Measurements from ENCODE around the gene SARS1.
A peak's percentile ranks its signal among the peaks of the same experiment; 100 is the strongest.

SARS1 gene

DNA sequence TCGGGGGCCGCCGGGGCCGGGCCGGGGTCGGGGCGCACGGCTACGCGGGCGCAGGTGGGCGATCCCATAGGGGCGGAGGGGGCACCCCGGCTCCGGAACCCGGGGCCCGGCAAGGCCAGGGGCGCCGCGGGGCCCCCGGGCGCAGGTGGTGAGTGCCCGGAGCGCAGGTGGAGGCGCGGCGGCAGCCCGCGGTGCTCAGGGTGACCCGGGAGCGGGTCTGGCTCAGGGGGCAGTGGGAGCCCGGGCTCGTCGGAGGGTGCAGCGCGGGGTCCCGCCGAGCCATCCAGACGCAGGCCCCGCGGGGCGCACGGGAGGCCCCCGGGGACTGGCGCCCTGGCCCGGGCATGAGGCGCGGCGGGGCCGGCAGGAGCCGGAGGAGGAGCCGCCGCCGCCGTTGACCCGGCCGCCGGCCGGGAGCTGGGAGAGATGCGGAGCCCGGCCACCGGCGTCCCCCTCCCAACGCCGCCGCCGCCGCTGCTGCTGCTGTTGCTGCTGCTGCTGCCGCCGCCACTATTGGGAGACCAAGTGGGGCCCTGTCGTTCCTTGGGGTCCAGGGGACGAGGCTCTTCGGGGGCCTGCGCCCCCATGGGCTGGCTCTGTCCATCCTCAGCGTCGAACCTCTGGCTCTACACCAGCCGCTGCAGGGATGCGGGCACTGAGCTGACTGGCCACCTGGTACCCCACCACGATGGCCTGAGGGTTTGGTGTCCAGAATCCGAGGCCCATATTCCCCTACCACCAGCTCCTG lies 36.1 kb downstream of the SARS1 start:
- DNase-seq, result no peak

DNA sequence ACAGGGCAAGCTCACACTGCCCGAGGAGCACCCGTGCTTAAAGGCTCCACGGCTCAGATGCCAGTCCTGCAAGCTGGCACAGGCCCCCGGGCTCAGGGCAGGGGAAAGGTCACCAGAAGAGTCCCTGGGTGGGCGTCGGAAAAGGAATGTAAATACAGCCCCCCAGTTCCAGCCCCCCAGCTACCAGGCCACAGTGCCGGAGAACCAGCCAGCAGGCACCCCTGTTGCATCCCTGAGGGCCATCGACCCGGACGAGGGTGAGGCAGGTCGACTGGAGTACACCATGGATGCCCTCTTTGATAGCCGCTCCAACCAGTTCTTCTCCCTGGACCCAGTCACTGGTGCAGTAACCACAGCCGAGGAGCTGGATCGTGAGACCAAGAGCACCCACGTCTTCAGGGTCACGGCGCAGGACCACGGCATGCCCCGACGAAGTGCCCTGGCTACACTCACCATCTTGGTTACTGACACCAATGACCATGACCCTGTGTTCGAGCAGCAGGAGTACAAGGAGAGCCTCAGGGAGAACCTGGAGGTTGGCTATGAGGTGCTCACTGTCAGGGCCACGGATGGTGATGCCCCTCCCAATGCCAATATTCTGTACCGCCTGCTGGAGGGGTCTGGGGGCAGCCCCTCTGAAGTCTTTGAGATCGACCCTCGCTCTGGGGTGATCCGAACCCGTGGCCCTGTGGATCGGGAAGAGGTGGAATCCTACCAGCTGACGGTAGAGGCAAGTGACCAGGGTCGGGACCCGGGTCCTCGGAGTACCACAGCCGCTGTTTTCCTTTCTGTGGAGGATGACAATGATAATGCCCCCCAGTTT lies 36.9 kb downstream of the SARS1 start:
- no peak for DNase-seq

DNA sequence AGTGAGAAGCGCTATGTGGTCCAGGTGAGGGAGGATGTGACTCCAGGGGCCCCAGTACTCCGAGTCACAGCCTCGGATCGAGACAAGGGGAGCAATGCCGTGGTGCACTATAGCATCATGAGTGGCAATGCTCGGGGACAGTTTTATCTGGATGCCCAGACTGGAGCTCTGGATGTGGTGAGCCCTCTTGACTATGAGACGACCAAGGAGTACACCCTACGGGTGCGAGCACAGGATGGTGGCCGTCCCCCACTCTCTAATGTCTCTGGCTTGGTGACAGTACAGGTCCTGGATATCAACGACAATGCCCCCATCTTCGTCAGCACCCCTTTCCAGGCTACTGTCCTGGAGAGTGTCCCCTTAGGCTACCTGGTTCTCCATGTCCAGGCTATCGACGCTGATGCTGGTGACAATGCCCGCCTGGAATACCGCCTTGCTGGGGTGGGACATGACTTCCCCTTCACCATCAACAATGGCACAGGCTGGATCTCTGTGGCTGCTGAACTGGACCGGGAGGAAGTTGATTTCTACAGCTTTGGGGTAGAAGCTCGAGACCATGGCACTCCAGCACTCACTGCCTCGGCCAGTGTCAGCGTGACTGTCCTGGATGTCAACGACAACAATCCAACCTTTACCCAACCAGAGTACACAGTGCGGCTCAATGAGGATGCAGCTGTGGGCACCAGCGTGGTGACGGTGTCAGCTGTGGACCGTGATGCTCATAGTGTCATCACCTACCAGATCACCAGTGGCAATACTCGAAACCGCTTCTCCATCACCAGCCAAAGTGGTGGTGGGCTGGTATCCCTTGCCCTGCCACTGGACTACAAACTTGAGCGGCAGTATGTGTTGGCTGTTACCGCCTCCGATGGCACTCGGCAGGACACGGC lies 37.8 kb downstream of the SARS1 start:
- no peak for DNase-seq

DNA sequence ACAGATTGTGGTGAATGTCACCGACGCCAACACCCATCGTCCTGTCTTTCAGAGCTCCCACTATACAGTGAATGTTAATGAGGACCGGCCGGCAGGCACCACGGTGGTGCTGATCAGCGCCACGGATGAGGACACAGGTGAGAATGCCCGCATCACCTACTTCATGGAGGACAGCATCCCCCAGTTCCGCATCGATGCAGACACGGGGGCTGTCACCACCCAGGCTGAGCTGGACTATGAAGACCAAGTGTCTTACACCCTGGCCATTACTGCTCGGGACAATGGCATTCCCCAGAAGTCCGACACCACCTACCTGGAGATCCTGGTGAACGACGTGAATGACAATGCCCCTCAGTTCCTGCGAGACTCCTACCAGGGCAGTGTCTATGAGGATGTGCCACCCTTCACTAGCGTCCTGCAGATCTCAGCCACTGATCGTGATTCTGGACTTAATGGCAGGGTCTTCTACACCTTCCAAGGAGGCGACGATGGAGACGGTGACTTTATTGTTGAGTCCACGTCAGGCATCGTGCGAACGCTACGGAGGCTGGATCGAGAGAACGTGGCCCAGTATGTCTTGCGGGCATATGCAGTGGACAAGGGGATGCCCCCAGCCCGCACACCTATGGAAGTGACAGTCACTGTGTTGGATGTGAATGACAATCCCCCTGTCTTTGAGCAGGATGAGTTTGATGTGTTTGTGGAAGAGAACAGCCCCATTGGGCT lies 38.6 kb downstream of the SARS1 start:
- DNase-seq, result no peak

DNA sequence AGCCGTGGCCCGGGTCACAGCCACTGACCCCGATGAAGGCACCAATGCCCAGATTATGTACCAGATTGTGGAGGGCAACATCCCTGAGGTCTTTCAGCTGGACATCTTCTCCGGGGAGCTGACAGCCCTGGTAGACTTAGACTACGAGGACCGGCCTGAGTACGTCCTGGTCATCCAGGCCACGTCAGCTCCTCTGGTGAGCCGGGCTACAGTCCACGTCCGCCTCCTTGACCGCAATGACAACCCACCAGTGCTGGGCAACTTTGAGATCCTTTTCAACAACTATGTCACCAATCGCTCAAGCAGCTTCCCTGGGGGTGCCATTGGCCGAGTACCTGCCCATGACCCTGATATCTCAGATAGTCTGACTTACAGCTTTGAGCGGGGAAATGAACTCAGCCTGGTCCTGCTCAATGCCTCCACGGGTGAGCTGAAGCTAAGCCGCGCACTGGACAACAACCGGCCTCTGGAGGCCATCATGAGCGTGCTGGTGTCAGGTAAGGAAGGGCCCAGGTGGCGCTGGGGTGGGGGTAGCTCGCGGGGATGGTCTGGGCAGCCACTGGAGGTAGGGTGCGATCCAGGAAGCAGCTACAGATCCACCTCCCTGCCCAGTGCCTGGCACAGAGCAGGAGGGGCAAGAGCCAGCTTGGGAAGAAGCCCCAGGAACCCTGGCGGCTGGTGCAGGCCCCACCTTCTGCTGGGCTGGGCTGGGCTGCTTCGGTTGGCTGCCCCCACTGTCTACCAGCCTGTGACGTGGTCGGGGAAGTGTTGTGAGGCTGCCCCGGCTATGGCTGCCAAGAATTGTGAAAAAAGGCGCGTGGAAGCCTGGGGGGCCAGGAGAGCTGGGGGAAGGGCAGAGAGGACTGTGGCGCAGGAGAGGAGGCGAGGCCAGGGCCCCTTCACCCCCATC lies 39.4 kb downstream of the SARS1 start:
- peak in 53 of 58 donors; percentile 57 to 93 (median 85) for DNase-seq

DNA sequence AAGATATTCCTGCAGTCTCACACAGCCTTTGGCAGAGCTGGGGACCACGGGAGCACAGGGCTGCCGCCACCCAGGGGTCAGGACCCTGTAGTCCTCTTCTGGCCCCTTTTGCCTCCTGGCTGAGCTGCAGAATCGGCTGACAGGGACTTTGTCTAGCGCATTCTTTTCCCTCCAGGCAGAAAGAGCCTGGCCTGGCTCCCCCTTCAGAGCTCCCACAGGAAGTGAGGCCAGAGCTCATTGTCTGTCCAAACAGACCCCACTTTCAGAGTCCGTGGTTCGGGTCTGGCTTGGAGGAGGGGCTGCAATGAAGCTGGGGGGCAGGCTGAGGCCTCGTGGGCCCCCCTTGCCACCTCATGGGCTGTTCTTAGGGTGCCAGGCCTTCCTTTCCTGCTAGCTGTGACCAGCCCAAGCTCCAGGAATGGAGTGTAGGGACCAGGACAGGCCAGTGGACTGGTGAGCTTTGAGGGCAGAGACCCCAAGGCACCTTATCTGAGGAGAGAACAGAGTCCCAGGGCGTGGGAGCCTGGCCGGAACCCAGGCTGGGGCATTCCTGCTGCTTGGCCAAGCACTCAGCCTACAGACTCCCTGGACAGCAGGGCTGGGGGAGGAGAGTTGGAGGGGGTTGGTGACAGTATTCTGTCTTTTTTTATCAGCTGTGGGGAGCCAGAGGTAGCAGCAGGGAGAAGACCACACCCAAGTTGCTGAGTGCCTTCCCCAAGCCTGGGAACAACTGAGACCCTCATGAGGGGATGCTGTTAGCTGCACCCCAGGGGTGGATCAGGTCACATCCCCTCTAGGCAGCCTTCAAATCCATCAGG lies 40.3 kb downstream of the SARS1 start:
- DNase-seq, result peak in 23 of 58 donors; percentile 38 to 87 (median 65)

DNA sequence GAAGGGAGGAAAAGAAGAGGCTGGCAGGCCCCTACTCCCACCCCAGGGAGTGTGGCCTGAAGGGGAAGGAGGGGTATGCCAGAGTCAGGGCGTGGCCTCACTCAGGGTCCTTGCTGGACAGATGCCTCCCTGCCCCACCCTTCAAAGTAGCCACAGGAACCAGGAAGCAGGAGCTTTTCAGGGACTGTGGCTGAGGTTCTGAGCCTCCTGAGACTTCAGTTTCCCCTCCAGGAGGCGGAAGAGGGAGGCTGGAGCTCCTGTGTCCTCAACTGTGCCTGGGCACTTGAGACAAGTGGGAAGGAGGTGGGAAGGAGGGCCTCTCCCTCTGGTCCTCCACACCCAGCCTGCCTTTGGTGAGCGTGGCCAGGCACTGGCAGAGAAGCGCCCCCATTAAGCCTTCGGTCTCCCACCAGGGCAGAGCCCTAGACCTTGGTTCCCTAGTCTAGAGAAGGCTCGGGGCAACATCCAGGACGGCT lies 40.9 kb downstream of the SARS1 start:
- DNase-seq, result no peak

DNA sequence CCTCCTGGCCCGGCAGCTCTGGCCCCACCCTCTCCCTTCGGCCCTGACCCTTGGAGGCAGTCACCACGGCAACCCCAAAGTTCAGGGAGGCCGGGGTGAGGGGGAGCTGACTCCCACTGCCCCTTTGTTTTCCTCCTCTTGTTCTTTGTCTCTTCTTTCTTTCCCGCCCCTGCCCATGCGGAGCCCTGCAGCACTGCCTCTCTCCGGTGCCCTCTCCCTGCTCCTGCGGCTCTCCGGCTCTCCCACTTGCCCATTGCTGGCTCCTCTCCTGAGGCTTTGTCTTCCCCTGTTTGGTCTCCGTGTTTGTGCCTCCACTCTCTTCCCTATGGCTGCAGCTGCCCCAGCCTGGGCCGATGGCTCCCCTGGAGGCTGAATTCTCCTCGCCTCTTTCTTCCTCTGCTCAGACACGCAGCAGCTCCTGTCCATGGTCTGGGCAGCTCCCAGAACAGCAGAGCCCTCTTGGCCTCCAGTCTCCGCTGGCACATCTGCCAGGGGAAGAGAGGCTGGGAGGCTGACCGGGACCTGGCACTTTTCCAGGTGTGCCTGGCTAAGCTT lies 41.5 kb downstream of the SARS1 start:
- peak in 4 of 58 donors; percentile 19 to 50 (median 22) for DNase-seq

DNA sequence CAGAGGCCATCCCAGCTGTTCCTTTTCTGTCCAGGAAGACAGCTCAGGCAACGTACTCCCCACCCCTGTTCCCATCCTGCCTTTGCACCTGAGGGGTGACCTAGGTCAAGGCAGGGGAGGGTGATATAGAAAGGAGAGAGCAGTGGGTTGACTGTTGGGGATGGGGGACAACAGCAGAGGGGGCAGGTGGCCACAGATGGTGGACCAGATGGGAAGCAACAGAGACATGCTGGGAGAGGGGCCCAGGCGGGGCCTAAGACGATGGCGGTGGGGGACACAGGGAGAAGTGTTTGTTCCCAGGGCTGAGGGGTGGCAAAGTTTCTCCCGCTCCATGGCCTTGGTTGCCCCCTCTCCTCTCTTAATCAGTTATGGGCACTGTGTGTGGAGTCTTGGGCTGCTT lies 42.0 kb downstream of the SARS1 start:
- no peak for DNase-seq

DNA sequence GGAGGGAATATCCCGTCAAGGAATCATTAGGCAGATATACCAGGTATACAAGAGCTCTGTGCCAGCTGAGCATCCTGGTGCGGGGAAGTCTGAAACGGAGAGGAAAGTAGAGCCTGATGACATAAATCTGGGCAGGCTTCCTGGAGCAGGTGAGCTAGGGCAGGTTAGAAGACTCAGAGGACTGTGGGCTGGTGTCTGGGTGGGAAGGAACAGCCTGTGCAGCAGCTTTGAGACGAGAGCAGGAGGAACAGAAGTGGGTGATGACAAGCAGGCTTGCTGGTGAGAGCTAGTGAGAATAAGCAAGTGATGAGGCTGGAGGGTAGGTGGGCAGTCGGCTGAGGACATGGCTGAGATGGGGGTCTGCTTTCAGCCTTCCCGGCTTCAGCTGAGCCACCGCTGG lies 42.4 kb downstream of the SARS1 start:
- peak in 16 of 58 donors; percentile 18 to 54 (median 42) for DNase-seq

DNA sequence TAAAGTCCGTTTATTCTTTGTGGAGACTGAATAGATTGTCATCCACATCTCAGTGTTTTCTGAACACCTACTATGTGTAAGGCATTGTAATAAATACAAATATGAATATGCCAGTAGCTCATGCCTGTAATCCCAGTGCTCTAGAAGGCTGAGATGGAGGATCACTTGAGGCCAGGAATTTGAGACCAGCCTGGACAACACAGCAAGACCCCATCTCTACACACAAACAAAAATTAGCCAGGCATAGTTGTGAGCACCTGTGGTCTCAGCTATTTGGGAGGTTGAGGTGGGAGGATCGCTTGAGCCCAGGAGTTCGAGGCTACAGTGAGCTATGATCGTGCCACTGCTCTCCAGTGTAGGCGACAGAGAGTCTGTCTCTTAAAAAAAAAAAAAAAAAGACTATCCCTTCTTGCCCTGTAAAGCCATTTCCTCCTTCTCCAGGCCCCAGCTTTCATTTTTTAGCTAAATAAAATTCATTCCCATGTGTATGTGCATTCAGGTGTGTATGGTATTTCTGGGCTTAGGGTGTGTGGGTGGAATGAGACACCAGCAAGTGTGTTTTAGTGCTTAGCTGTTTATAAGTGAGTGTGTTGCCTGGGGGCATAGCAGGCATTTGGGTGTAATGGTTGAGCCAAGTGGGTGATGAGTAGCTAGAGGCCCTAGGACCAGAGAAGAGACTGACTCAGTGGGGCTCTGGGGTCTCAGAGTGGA lies 43.4 kb downstream of the SARS1 start:
- no peak for DNase-seq

DNA sequence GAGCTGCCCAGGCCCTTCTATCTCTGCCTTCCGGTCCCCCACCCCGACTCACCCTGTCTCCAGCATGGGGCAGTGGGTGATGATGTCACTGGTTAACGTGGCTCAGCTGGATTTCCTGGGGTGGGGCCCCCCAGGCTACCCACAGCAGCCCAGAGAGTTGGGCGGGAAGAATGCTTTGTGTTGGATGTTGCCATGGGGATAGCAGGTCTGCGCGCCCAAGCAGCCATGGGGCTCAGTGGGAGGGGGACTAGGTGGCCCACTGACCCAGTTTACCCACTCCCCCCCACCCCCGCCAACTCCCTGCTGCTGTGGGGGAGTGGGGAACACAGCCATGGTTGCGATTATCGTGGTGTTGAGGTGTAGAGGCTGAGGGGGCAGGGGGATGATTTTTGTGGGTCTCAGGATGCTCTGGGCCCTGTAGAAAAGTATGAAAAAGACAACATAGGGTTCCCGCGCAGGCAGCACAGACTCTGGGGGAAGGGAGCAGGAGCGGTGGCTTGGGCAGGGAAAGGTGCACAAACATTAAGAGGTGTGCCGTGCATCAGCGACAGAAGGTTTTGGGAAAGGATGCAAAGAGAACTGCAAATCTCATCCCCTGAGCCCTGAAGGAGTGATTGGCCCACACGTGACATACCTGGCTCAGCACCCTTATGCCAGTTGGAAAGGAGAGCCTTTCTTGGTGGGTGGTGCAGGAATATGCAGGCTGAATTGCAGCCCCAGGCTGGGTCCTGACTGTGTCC lies 44.1 kb downstream of the SARS1 start:
- DNase-seq, result no peak

DNA sequence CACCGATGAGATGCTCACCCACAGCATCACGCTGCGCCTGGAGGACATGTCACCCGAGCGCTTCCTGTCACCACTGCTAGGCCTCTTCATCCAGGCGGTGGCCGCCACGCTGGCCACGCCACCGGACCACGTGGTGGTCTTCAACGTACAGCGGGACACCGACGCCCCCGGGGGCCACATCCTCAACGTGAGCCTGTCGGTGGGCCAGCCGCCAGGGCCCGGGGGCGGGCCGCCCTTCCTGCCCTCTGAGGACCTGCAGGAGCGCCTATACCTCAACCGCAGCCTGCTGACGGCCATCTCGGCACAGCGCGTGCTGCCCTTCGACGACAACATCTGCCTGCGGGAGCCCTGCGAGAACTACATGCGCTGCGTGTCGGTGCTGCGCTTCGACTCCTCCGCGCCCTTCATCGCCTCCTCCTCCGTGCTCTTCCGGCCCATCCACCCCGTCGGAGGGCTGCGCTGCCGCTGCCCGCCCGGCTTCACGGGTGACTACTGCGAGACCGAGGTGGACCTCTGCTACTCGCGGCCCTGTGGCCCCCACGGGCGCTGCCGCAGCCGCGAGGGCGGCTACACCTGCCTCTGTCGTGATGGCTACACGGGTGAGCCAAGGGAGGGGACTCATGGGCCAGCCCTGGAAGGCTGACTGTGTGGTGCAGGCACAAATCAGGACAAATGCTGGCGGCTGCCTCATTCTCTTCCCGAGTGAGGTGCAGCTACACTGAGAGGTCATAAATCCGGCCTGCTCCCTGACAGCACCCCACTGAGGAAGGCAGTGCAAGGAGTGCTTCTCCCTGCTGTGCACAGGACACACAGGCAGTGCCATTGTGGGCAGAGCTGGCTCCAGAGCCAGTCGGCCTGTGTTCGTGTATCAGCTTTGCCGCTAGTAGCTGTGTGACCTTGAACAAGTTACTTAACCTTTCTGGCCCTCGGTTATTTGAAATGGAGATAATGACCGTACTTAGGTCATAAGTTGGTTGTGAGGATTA lies 45.1 kb downstream of the SARS1 start:
- no peak for DNase-seq

DNA sequence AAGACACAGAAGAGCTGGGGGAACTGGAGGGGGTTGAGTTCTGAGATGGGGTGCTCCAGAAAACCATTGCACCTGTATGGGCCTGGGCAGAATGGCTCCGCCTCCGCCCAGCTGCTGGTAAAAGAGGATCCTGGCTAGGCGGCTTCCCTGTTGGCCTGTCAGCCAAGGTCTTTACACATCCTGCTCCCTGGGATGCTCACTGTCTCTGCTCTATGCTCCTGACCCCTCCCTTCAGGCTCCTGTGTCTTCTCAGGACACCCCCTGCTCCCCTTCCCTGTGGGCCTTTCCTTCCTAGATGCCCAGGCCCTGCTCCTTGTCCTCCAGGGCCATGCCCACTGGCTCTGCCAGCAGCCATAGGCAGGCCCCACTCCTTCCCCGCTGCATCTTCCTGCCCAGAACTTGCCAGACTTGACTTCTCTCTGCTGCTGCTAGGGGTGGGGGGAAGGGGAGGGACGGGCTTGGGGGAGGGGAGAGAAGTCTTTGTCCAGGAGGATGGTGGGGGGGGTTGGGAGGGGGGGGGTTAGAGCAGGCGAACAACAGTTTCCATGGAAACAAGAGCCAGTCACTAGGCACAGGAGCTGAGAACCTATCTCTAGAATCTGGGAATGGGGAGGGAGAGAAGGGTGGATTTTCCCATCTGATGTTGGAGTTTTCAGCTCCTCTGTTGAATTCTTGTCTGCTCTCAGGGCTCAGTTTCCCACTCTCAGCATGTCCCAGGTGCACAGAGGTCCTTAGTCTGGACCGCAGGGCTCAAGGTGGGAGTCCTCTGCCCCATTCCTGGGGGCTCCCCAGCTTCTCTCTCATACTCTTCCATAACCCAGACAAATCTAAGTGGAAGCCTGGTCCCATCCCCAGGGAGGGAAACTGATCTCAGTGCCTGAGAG lies 46.2 kb downstream of the SARS1 start:
- DNase-seq, result no peak

DNA sequence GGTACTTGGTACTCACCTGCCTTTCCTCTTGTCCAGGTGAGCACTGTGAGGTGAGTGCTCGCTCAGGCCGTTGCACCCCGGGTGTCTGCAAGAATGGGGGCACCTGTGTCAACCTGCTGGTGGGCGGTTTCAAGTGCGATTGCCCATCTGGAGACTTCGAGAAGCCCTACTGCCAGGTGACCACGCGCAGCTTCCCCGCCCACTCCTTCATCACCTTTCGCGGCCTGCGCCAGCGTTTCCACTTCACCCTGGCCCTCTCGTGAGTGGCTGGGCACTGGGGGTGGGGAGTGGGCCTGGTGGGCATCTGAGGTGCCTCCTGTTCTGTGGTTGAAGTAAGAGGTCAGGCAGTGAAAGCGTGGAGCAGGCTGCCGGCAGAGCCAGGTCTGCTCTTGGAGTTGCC lies 47.3 kb downstream of the SARS1 start:
- DNase-seq, result no peak
